HCT116 (cell line): ENCODE measurements around the gene IGSF10.

ENCODE experiments used
- ATF3 ChIP-seq: IDR thresholded peaks from 2 replicates; pipeline ENCODE4 v1.6.1; 2012
- CTCF ChIP-seq, 3 experiments: fragments of 200-600 bp in 1 of 3; sonication (generic) in 1 of 3; IDR thresholded peaks in 2 of 3; conservative IDR thresholded peaks in 1 of 3; 2 replicates each; pipeline ENCODE4 v1.5.1; 2012 to 2017; ENCODE audit warnings: low read depth in 2 of 3, low read length in 2 of 3, antibody characterized with exemption in 1 of 3, borderline replicate concordance in 1 of 3, control low read depth in 1 of 3, mild to moderate bottlenecking in 1 of 3, mixed read lengths in 1 of 3, mixed run types in 1 of 3, moderate library complexity in 1 of 3; ENCODE audit not compliant: insufficient read depth in 1 of 3
- ELF1 ChIP-seq: IDR thresholded peaks from 2 replicates; pipeline ENCODE4 v1.6.1; 2012; ENCODE audit warnings: low read depth, borderline replicate concordance
- POLR2A ChIP-seq: IDR thresholded peaks from 2 replicates; pipeline ENCODE4 v1.7.0; 2011; ENCODE audit warnings: borderline replicate concordance; ENCODE audit not compliant: insufficient read depth, insufficient read length; ENCODE audit errors: extremely low read depth
- POLR2AphosphoS5 ChIP-seq: IDR thresholded peaks from 2 replicates; pipeline ENCODE4 v1.6.1; 2011; ENCODE audit warnings: mild to moderate bottlenecking, low read depth, low read length, moderate library complexity
- SIN3A ChIP-seq: IDR thresholded peaks from 2 replicates; pipeline ENCODE4 v1.6.1; 2012; ENCODE audit warnings: low read depth
- ZBTB33 ChIP-seq: IDR thresholded peaks from 2 replicates; pipeline ENCODE4 v1.6.1; 2011; ENCODE audit warnings: mild to moderate bottlenecking, low read length, moderate library complexity; ENCODE audit not compliant: insufficient replicate concordance; ENCODE audit errors: extremely low read depth

GRCh38 chr3:151462278-151462780, 1.5 kb upstream of the IGSF10 start:
- TF ChIP-seq POLR2A, result no peak
- TF ChIP-seq CTCF (IDR thresholded peaks at IDR 0.05 in 2 of 3, conservative IDR thresholded peaks at IDR 0.05 in 1 of 3; ENCODE audit: borderline replicate concordance in 1 of 3, insufficient read depth in 1 of 3, low read depth in 2 of 3, low read length in 2 of 3), result no peak
- no peak for TF ChIP-seq ZBTB33
- TF ChIP-seq SIN3A, result no peak
- TF ChIP-seq POLR2AphosphoS5, result no peak
- TF ChIP-seq ELF1, result no peak
- TF ChIP-seq ATF3, result no peak
